Tibial nerve (tissue), 4 donors: ENCODE data around the gene HOXA3.

ENCODE experiments used
- CTCF ChIP-seq, 5 experiments: fragments of 200-600 bp in 3 of 5; fragments of 450-650 bp in 2 of 5; sonication (generic) in 3 of 5; IDR thresholded peaks; one replicate each; pipeline ENCODE4 v1.5.1; 2016 to 2019; ENCODE audit warnings: antibody characterized with exemption in 5 of 5, mild to moderate bottlenecking in 3 of 5, moderate library complexity in 2 of 5
- EP300 ChIP-seq, 2 donors: sonication (generic); formaldehyde crosslinking; IDR thresholded peaks; one replicate each; pipeline ENCODE4 v1.6.1; 2017; ENCODE audit warnings: antibody characterized with exemption in 2 of 2, mild to moderate bottlenecking in 1 of 2
- POLR2A ChIP-seq, 2 donors: fragments of 450-650 bp; IDR thresholded peaks; one replicate each; pipeline ENCODE4 v1.6.1; 2017; ENCODE audit warnings: antibody characterized with exemption in 2 of 2, mild to moderate bottlenecking in 2 of 2, moderate library complexity in 2 of 2

DNA sequence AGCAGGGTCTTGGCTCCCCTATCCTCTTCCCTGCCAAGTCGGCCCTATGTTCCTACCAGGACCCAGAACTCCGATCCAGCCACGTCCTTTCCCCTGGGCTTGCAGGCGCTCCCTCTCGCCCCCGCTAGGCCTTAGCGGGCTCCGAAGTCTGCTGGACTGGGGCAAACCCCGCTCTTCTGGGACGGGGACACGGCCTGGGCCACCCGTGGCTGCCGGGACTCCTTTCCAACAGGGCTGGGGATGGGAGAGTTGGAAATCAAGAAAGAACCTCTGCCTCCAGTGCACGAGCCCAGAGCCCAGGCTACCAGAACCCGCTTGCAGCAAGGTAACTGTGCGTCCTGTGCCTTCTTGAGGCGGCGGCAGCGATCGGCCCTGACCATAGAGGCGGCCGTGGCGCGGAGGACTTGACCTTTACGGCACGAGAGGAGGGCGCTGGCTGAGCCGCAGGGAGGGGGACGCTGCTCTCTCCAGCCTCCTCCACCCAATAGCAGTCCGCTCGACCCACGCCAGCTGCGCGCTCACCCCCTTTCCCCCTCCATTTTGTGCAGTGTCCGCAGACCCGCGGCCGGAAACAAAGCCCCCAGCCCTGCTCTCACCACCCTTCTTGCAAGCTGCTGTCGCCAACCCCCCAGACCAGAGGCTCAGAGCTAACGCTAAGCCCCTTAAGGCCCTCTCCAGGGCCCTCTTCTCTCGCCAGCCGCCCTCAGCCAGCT, 39.6 kb upstream of the HOXA3 start:
- TF ChIP-seq POLR2A (IDR thresholded peaks at IDR 0.05) (no peak), CTCF (IDR thresholded peaks at IDR 0.05) (no peak), EP300 (IDR thresholded peaks at IDR 0.05) (peak in 1 of 2 donors; percentile 6)
